Lower leg skin (tissue), 4 donors: ENCODE data around the gene ACADVL. TPM values are rescaled to one million over a fixed set of nuclear protein-coding genes. Genes with fewer than 3 reads are reported as not detected.

Source experiments
- DNase-seq, 2 donors: peaks; one replicate each; pipeline ENCODE4 v3.0.0-alpha.2; 2019; ENCODE audit warnings: low spot score in 2 of 2
- H3K4me3 ChIP-seq: fragments of 200-600 bp; sonication (generic); 2 replicates; pipeline ENCODE4 v1.5.1; 2017; ENCODE audit warnings: mild to moderate bottlenecking, low read depth; ENCODE audit not compliant: poor library complexity, severe bottlenecking
- CTCF ChIP-seq, 3 donors: fragments of 450-650 bp; IDR thresholded peaks; one replicate each; pipeline ENCODE4 v1.5.1; 2016; ENCODE audit warnings: antibody characterized with exemption in 3 of 3, mild to moderate bottlenecking in 3 of 3, moderate library complexity in 2 of 3
- POLR2A ChIP-seq, 2 donors: fragments of 450-650 bp; IDR thresholded peaks; one replicate each; pipeline ENCODE4 v1.6.1; 2016 to 2017; ENCODE audit warnings: antibody characterized with exemption in 2 of 2, mild to moderate bottlenecking in 1 of 2, moderate library complexity in 1 of 2
- WGBS, 2 donors: methylation state at CpG; one replicate each; pipeline ENCODE4 v1.1.5; 2018; 5-methylcytosine and 5-hydroxymethylcytosine counted together
- intact Hi-C: fragments of 100-400 bp; cut with DNase I; formaldehyde crosslinking; loops from one replicate; pipeline ENCODE4 v1.15.0; 2023; ENCODE audit warnings: low total_unique reads
- microRNA counts, 2 donors: library from miRNA; unstranded; fragments of <30 nt; microRNA quantifications; one replicate each; lab custom pipeline; 2016
- microRNA-seq, 2 donors: library from miRNA; unstranded; fragments of <30 nt; microRNA quantifications; one replicate each; pipeline ENCODE4, GENCODE V29; 2016; ENCODE audit warnings: borderline replicate concordance in 2 of 2, borderline number of aligned reads in 1 of 2
- total RNA-seq, 4 donors: library from RNA; depleted of rRNA; stranded (reverse); fragments of >200 nt; gene quantifications; one replicate each; pipeline ENCODE4 v1.1.0, GENCODE V29; 2016

Gene ACADVL
- total RNA-seq, 4 donors from 2014 or later: 703 to 1,179 (median 863) TPM

- no peak overlapping the region for H3K4me3 ChIP-seq
- no peak for DNase-seq
- intact Hi-C loops: no loop called here
- TF ChIP-seq CTCF (IDR thresholded peaks at IDR 0.05) (no peak), POLR2A (IDR thresholded peaks at IDR 0.05) (no peak)
- 48 to 54% methylated on average over 4 of the region's 4 CpGs for WGBS, 2 donors
Measured at GRCh38 chr17:7263801-7264078, 44.0 kb downstream of the ACADVL start.

- TF ChIP-seq CTCF (IDR thresholded peaks at IDR 0.05) (no peak), POLR2A (IDR thresholded peaks at IDR 0.05) (no peak)
- no peak overlapping the region for H3K4me3 ChIP-seq
- no peak for DNase-seq
- WGBS, 2 donors: 64 to 70% methylated on average over 1 of the region's 1 CpG
- intact Hi-C loops: no loop called here
Measured at GRCh38 chr17:7266784-7267183, 47.0 kb downstream of the ACADVL start.

MicroRNAs within 50 kb of the gene (microRNA counts, 767-probe panel; counts per million panel counts)
- 0 to 358 counts per million in 2 donors for microRNA hsa-miR-324-3p (lab: Ali Mortazavi, UCI)
- microRNA hsa-miR-324-5p (lab: Ali Mortazavi, UCI): 0 to 358 counts per million in 2 donors

Small RNA genes within 50 kb of the gene (microRNA-seq; reads per million reads assigned to microRNA genes)
- gene MIR324: 508 to 632 reads per million in 2 donors

Other genes starting within 250 kb of the ACADVL start
- 10 to 100 TPM; 17.1 to 32.5 (median 21.9) TPM for gene ALOX12, start 223.9 kb upstream of the ACADVL start, total RNA-seq
- gene RNASEK, start 207.3 kb upstream of the ACADVL start, total RNA-seq: 100 to 1,000 TPM; 187 to 231 (median 220) TPM
- gene BCL6B, start 196.9 kb upstream of the ACADVL start, total RNA-seq: 1 to 10 TPM in 3 of 4 donors, under 1 TPM in 1; 0.72 to 5.1 (median 2.1) TPM
- 1 to 10 TPM; 1.0 to 5.2 (median 2.6) TPM for gene SLC16A13, start 183.9 kb upstream of the ACADVL start, total RNA-seq
- gene SLC16A11, start 175.8 kb upstream of the ACADVL start, total RNA-seq: 1 to 10 TPM; 1.1 to 6.3 (median 4.1) TPM
- gene CLEC10A, start 139.7 kb upstream of the ACADVL start, total RNA-seq: 1 to 10 TPM in 2 of 4 donors, under 1 TPM in 2; 0.46 to 5.4 (median 1.9) TPM
- gene ASGR2, start 105.1 kb upstream of the ACADVL start, total RNA-seq: 10 to 100 TPM in 1 of 4 donors, 1 to 10 TPM in 3; 6.7 to 10.1 (median 8.7) TPM
- gene ASGR1, start 40.6 kb upstream of the ACADVL start, total RNA-seq: 1 to 10 TPM; 1.3 to 6.6 (median 4.2) TPM
- gene DLG4, start 102 bp upstream of the ACADVL start, total RNA-seq: 1 to 10 TPM; 2.7 to 7.7 (median 4.7) TPM
- gene DVL2, start 14.6 kb downstream of the ACADVL start, total RNA-seq: 10 to 100 TPM; 51.7 to 87.5 (median 67.8) TPM
- 10 to 100 TPM; 23.4 to 32.5 (median 27.9) TPM for gene PHF23, start 19.5 kb downstream of the ACADVL start, total RNA-seq
- 100 to 1,000 TPM; 253 to 667 (median 538) TPM for gene GABARAP, start 22.5 kb downstream of the ACADVL start, total RNA-seq
- 10 to 100 TPM; 55.3 to 79.2 (median 70.4) TPM for gene CTDNEP1, start 31.8 kb downstream of the ACADVL start, total RNA-seq
- 10 to 100 TPM; 10.8 to 20.6 (median 17.1) TPM for gene ELP5, start 32.3 kb downstream of the ACADVL start, total RNA-seq
- gene CLDN7, start 42.5 kb downstream of the ACADVL start, total RNA-seq: 10 to 100 TPM in 3 of 4 donors, 1 to 10 TPM in 1; 6.7 to 25.6 (median 14.4) TPM
- 10 to 100 TPM in 2 of 4 donors, 1 to 10 TPM in 2; 4.3 to 13.6 (median 8.4) TPM for gene SLC2A4, start 61.8 kb downstream of the ACADVL start, total RNA-seq
- gene YBX2, start 74.7 kb downstream of the ACADVL start, total RNA-seq: 1 to 10 TPM in 3 of 4 donors, under 1 TPM in 1; 0.17 to 8.0 (median 2.4) TPM
- 100 to 1,000 TPM; 203 to 261 (median 221) TPM for gene EIF5A, start 87.7 kb downstream of the ACADVL start, total RNA-seq
- gene GPS2, start 95.4 kb downstream of the ACADVL start, total RNA-seq: 10 to 100 TPM; 48.8 to 93.6 (median 79.3) TPM
- gene NEURL4, start 109.4 kb downstream of the ACADVL start, total RNA-seq: 10 to 100 TPM; 13.3 to 44.8 (median 22.3) TPM
- gene ACAP1, start 116.6 kb downstream of the ACADVL start, total RNA-seq: 1 to 10 TPM; 2.9 to 5.6 (median 3.8) TPM
- 10 to 100 TPM; 30.3 to 65.4 (median 42.8) TPM for gene KCTD11, start 132.2 kb downstream of the ACADVL start, total RNA-seq
- not detected for gene TMEM95, start 135.2 kb downstream of the ACADVL start, total RNA-seq
- 10 to 100 TPM; 13.0 to 25.4 (median 19.7) TPM for gene TNK1, start 161.2 kb downstream of the ACADVL start, total RNA-seq
- 10 to 100 TPM; 21.6 to 38.1 (median 24.5) TPM for gene PLSCR3, start 174.6 kb downstream of the ACADVL start, total RNA-seq
- 10 to 100 TPM; 56.1 to 90.8 (median 65.5) TPM for gene TMEM256, start 184.2 kb downstream of the ACADVL start, total RNA-seq
- gene NLGN2, start 187.9 kb downstream of the ACADVL start, total RNA-seq: 1 to 10 TPM; 5.5 to 9.6 (median 6.4) TPM
- gene SPEM1, start 200.4 kb downstream of the ACADVL start, total RNA-seq: not detected
- not detected for gene SPEM2, start 205.7 kb downstream of the ACADVL start, total RNA-seq
- not detected for gene SPEM3, start 208.9 kb downstream of the ACADVL start, total RNA-seq
- gene TMEM102, start 215.5 kb downstream of the ACADVL start, total RNA-seq: 10 to 100 TPM; 15.5 to 23.2 (median 22.1) TPM
- 10 to 100 TPM; 12.5 to 15.0 (median 13.9) TPM for gene FGF11, start 219.6 kb downstream of the ACADVL start, total RNA-seq
- 10 to 100 TPM in 3 of 4 donors, 1 to 10 TPM in 1; 7.8 to 16.0 (median 13.6) TPM for gene CHRNB1, start 225.1 kb downstream of the ACADVL start, total RNA-seq